Activated CD8-positive, alpha-beta memory T cell treated with anti-CD3 and anti-CD28 coated beads for 1 hour (primary cell): ENCODE data around the gene SKAP1.

Experiments
- DNase-seq, 2 donors: peaks; one replicate each; pipeline ENCODE4 v3.0.0-alpha.2; 2020; ENCODE audit warnings: low read depth in 1 of 2; ENCODE audit errors: extremely low read depth in 1 of 2

Gene SKAP1

GRCh38 chr17:48125829-48126531 lies 304.0 kb downstream of the SKAP1 start:
- DNase-seq: no peak

GRCh38 chr17:48123776-48124388 lies 306.1 kb downstream of the SKAP1 start:
- no peak for DNase-seq

DNA sequence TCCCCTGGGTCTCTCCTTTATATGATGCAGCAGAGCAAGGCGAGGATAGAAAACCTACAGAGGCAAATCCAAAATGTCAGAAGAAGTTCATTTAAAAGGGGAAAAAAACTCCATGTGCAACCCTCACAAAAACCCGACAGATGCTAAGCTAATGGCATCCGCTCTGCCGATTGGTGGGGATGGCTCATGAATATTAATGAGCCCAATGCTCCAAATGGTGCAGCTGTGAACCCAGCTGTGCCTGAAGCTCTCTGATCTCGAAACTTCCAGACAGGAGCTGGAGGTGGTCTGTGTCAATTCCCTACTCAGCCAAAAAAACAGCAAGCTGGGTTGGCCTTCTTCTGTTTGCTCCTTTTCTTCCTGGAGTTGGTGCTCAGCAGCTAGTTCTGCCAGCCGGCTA lies 306.9 kb downstream of the SKAP1 start:
- DNase-seq: no peak

GRCh38 chr17:48122665-48123045 lies 307.4 kb downstream of the SKAP1 start:
- DNase-seq: no peak

DNA sequence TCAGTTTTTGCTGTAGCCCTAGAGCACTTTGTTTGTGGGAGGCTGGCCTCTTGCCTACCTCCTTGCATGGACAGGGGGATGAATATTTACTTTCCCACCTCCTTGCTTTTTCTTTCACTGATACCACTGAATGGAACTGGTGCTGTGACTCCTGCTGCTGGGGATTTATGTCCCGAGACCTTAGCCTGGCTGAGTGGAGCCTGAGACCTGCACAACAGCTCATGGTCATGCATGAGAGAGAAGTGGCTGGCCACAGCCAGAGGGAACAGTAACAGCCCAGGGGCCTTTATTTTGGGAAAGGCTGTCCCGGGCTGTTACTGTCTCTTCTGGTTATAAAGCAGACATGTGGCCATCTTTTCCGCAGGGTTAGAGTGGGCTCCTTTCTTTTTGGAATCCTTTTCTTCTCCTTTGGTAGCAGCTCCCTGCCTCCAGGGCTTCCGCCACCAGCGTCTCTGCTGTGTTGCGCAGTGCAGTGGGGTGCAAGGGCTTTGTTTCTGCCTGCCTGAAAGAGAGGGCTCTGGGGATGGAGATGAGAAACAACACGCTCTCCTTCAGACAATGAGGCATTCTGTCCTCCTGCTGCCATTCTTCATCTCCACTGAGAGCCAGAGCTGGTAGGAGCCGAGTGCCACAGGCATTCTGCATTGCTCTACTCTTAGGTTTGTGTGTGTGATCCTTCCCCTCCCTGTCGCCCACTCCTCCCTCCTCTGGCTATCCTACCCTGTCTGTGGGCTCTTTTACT lies 307.9 kb downstream of the SKAP1 start:
- DNase-seq: no peak

- no peak for DNase-seq
Measured at GRCh38 chr17:48113201-48113676, 316.8 kb downstream of the SKAP1 start.

- no peak for DNase-seq
Measured at GRCh38 chr17:48111937-48112241, 318.1 kb downstream of the SKAP1 start.

DNA sequence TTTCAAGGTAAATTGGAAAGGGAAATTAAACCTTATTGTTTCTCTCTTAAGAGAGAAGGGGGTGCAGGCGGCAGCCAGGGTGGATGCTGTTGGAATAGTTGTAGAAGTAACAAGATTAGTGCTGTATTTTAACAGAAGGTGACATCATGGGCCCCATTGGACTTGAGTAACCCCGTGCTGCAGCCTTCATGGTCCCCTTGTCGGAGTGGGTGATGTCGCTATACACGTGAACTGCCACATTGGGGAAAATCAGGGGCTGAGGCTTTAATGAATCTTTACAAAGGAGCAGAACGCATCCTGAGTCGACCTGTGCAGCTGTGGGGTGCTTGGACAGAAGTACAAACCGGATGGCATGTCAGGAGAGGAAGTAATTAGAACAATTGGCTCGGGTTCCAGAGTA lies 319.3 kb downstream of the SKAP1 start:
- no peak for DNase-seq

DNA sequence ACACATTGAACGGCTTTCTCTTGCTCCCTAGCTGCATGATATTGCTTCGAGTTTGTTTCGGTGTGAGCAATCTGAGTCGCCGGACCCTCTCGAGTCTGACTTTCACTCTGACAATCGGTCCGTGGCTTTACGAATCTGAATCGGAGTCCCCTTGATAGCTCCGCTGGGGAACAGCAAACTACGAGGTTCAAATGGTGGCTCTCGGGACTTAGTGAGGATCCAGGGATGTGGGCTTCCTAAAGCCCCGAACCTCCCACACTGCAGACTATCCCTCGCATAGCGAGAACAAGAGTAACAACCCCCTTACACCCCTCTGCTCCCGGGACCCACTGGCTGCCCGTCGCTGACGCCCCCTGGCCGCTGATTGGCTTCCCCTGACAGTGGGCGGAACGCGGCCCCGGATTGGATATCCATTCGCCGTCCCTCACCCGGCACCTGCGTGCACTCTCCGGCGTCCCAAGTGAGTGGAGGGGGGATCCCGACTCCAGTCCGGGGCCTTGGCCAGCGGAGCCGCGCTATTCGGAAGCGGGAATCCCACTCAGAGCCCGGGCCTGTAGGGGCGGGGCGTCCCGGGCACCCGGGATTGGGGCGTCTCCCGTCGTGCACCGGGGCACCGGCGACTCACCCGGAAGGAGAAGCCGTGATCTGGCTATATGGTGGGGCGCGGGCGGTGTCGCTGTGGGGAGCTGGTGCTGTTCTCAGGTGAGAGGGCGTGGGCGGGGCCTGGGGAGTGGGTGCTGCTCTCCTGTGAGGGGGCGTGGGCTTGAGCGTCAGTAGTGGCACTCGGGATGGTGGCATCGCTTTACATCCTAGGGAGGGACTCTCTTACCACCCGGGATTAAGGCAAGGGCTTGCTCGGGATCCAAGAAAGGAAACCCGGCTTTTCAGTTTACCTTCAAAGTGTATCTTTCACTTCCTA lies 322.6 kb downstream of the SKAP1 start, which contains the start of gene SNX11:
TSS of gene SNX11 (plus strand) at position 630 of the 919 bp plus-strand sequence. CDS start 4,278 bp downstream, outside the sequence.
- peak; percentile 87 to 91 for DNase-seq

DNA sequence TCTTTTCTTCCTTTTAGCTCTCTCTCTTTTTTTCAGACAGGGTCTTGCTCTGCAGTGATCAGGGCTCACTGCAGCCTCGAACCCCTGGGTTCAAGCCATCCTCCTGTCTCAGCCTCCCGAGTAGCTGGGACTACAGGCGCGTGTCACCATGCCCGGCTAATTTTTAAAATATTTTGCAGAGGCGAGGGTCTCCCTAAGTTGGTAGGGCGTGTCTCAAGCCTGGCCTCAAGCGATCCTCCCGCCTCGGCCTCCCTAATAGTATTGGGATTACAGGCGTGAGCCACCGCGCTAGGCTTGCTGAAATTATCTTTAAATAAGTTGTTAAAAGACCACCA lies 323.2 kb downstream of the SKAP1 start:
- no peak for DNase-seq

DNA sequence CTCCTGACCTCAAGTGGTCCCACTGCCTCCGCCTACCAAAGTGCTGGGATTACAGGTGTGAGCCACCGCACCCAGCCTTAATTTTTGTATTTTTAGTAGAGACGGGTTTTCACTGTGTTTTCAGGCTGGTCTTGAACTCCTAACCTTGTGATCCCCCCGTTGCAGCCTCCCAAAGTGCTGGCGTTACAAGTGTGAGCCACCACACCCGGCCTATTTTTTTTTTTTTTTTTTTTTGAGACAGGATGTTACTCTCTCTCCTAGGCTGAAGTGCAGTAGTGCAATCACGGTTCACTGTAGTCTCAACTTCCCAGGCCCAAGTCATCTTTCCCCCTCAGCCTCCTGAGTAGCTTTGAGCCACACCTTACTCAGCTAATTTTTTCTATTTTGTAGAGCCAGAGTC lies 325.6 kb downstream of the SKAP1 start:
- DNase-seq: no peak

- no peak for DNase-seq
Measured at GRCh38 chr17:48102798-48103715, 327.0 kb downstream of the SKAP1 start.

- DNase-seq: no peak
Measured at GRCh38 chr17:48102043-48102750, 327.8 kb downstream of the SKAP1 start.

DNA sequence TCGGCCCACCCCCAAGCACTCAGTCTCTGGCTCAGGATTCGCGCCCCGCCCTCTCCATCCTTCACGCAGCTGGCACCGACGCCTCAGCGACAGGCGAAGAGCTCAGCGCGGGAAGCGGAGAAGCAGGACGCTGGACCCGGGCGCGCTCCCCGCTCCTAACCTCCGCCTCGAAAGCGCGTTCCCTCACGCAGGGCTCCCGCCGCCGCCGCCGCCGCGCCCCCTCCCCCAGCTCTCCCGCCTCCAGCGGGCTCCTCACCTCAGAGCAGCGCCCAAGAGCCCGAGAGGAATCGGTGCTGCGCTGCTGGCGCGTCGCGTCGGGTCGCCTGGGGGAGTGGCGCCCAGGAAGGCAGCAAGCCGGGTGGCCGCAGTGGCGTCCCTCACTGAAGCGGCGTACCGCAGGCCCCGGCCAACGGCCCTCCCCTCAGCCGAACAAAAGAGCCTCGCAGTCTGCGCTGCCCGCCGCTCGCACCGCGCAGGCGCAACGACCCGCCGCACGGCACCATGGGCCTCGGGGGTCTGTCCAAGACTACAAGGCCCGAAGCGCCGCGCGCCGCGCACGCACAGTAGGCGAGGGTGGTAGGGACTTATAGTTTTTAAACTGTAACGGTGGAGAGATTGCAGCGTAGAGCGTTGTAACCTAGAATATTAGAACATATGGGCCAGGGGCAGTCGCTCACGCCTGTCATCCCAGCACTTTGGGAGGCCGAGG lies 328.8 kb downstream of the SKAP1 start, which contains the start of gene CBX1:
TSS of gene CBX1 (minus strand) at position 467 of the 709 bp plus-strand sequence. CDS start 24,474 bp downstream, outside the sequence.
- DNase-seq: peak; percentile 78 to 91

- no peak for DNase-seq
Measured at GRCh38 chr17:48100591-48101011, 329.4 kb downstream of the SKAP1 start.

DNA sequence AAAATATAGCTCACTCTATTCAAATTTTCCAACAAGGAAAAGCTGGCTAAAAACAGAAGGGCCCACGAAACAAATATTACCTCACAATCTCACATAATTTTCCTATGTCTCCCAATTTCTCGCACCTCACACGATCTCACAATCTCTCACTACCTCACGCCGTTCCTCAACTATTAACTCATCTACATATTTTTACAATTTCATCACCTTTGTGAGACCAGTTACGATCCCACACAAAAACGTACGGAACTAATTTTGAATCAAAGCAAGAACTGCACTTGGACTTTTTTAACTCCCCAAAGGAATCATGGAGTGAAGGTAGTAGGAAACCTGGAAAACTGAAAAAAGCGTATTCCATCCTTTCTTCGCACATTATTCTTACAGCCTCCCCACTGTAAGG lies 329.9 kb downstream of the SKAP1 start:
- DNase-seq: no peak

DNA sequence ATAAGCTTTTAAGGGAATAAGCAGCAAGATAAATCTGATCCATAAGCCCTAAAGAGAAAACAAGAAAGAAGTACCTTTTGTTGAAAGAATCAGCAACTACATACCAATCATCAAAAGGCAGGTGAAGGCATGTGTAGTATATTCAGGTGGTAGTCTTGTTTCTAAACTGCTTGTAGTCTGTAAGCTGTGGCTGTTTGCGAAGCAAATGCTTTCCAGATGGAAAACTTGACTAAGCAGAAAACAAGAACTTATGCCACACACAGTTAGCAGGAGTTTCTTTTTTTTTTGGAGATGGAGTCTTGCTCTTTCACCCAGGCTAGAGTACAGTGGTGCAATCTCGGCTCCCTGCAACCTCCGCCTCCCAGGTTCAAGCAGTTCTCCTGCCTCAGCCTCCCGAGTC lies 334.4 kb downstream of the SKAP1 start:
- no peak for DNase-seq

GRCh38 chr17:48093341-48094045 lies 336.5 kb downstream of the SKAP1 start:
- no peak for DNase-seq
